ENCODE results near the gene DARS1.

DNA sequence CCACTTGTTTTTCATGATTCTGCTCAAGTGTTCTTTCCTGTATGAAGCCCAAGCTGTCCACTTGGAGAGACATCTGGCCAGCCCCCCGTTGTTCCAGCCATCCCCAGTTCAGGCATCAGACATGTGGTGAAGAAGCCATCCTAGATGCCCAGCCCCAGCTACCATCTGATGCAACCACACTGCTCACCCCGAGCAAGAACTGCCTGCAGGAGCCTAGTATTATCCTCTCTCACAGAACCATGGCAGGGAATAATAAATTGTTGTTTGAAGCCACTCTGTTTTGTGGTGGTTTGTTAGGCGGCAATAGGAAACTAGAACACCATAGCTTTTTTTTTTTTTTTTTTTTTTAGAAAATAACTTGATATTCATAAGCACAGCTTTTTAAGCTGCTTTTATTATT is 19.5 kb upstream of the DARS1 start:
- TF ChIP-seq CTCF (IDR thresholded peaks at IDR 0.05) (no peak), POLR2A (IDR thresholded peaks at IDR 0.05) (no peak), EP300 (IDR thresholded peaks at IDR 0.05) (no peak)

Measured in tibial nerve (tissue), 4 donors.